K562 (cell line): ENCODE results near the gene FGGY. TPM values are rescaled to one million over a fixed set of nuclear protein-coding genes. Genes with fewer than 3 reads are reported as not detected.

Experiments used
- ATAC-seq: fragments of 200-7000 bp; cut with Tn5 transposase; 3 replicates; pipeline ENCODE4 v1.9.1; 2020; ENCODE audit warnings: moderate library complexity
- BruUV-seq: library from RNA; stranded (reverse); fragments of 400-500 nt; replicated peaks from 2 replicates; lab custom pipeline; 2021; lab: Mats Ljungman, UMichigan
- CTCF ChIA-PET: fragments of 300-600 bp; formaldehyde crosslinking; extraction: SDS; loops from one replicate; lab custom pipeline; 2021; ENCODE audit warnings: low intra/inter-chr PET ratio; lab: Yijun Ruan, JAX
- POLR2A ChIA-PET: fragments of 300-600, 350-650 bp; sonication (Branson Sonifier 250); formaldehyde crosslinking; extraction: SDS; loops from one replicate; lab custom pipeline; 2021; ENCODE audit warnings: antibody characterized with exemption, inconsistent platforms; lab: Yijun Ruan, JAX
- DNase-seq, 4 experiments: peaks; one replicate each; pipeline versions ENCODE4 v3.0.0 to v3.0.0-alpha.2; 2011 to 2018; ENCODE audit warnings: low spot score in 3 of 4, mixed read lengths in 3 of 4; ENCODE audit errors: extremely low read depth in 1 of 4
- FAIRE-seq: peaks from 2 replicates; lab custom pipeline; 2011; peaks lifted over from hg19 to GRCh38; lab: Jason Lieb, UNC
- H2AFZ ChIP-seq: 2 replicates; pipeline ENCODE4 v1.6.0; 2011; ENCODE audit warnings: low read depth, low read length, control low read depth, inconsistent platforms
- H3K27ac ChIP-seq: fragments of 200-600 bp; 3 replicates; pipeline ENCODE4 v1.8.0; 2011; ENCODE audit warnings: low read depth, mild to moderate bottlenecking, control low read depth, inconsistent platforms, low read length, moderate library complexity, mixed read lengths; ENCODE audit errors: extremely low read depth
- H3K27me3 ChIP-seq, 2 experiments: fragments of 300-600 bp in 1 of 2; 2 replicates in 1 of 2; 3 replicates in 1 of 2; pipeline versions ENCODE4 v1.6.0 to v1.8.0; 2011; ENCODE audit warnings: inconsistent platforms in 2 of 2, low read length in 2 of 2, mild to moderate bottlenecking in 1 of 2, mixed read lengths in 1 of 2, moderate library complexity in 1 of 2; ENCODE audit not compliant: control insufficient read depth in 2 of 2, insufficient read depth in 2 of 2
- H3K36me3 ChIP-seq: fragments of 300-600 bp; 3 replicates; pipeline ENCODE4 v1.8.0; 2011; ENCODE audit warnings: mild to moderate bottlenecking, low read length, inconsistent platforms; ENCODE audit not compliant: control insufficient read depth, insufficient read depth
- H3K4me1 ChIP-seq, 2 experiments: fragments of 200-600 bp in 1 of 2; replicated peaks in 1 of 2; 2 replicates in 1 of 2; 3 replicates in 1 of 2; pipeline versions ENCODE4 v1.5.1 to v1.8.0; 2011; ENCODE audit warnings: inconsistent platforms in 2 of 2, low read length in 2 of 2, mild to moderate bottlenecking in 1 of 2, mixed read lengths in 1 of 2, moderate library complexity in 1 of 2; ENCODE audit not compliant: control insufficient read depth in 2 of 2, insufficient read depth in 2 of 2
- H3K4me2 ChIP-seq: 2 replicates; pipeline ENCODE4 v1.6.1; 2011; ENCODE audit warnings: low read length, control low read depth, inconsistent platforms, mixed read lengths; ENCODE audit not compliant: insufficient read depth
- H3K4me3 ChIP-seq: fragments of 200-600 bp; sonication (generic), shearing (Covaris generic); 2 replicates; pipeline ENCODE4 v1.5.1; 2016; ENCODE audit warnings: control low read depth, inconsistent platforms
- H3K79me2 ChIP-seq: fragments of 200-600 bp; 3 replicates; pipeline ENCODE4 v1.8.0; 2011; ENCODE audit warnings: low read length, inconsistent platforms; ENCODE audit not compliant: control insufficient read depth, insufficient read depth
- H3K9ac ChIP-seq, 2 experiments: 2 replicates each; pipeline versions ENCODE4 v1.6.0 to v1.6.1; 2011; ENCODE audit warnings: low read depth in 2 of 2, low read length in 2 of 2, control low read depth in 1 of 2, inconsistent platforms in 1 of 2, mild to moderate bottlenecking in 1 of 2, mixed read lengths in 1 of 2; ENCODE audit not compliant: insufficient read depth in 1 of 2
- H3K9me1 ChIP-seq: one replicate; pipeline ENCODE4 v1.6.0; 2011; ENCODE audit warnings: inconsistent platforms, mild to moderate bottlenecking, low read length, moderate library complexity; ENCODE audit not compliant: control insufficient read depth, insufficient read depth
- H3K9me3 ChIP-seq: replicated peaks from 2 replicates; pipeline ENCODE4 v1.5.1; 2011; ENCODE audit warnings: low read depth, low read length, inconsistent platforms; ENCODE audit not compliant: control insufficient read depth, insufficient read depth
- H4K20me1 ChIP-seq: replicated peaks from 2 replicates; pipeline ENCODE4 v1.6.1; 2011; ENCODE audit warnings: low read length, inconsistent platforms, mixed read lengths; ENCODE audit not compliant: control insufficient read depth, insufficient read depth
- BHLHE40 ChIP-seq: IDR thresholded peaks from 2 replicates; pipeline ENCODE4 v1.6.1; 2011; ENCODE audit warnings: low read length, improper control_type of control experiment
- CBFA2T2 ChIP-seq: fragments of 450-650 bp; conservative IDR thresholded peaks from 2 replicates; pipeline ENCODE4 v1.6.1; 2017; ENCODE audit warnings: mild to moderate bottlenecking
- EP300 ChIP-seq: IDR thresholded peaks from 2 replicates; pipeline ENCODE4 v1.6.1; 2012; ENCODE audit warnings: low read length, improper control_type of control experiment
- GATA2 ChIP-seq: sonication (generic); formaldehyde crosslinking; IDR thresholded peaks from 2 replicates; pipeline ENCODE4 v1.4.0; 2020; ENCODE audit warnings: mild to moderate bottlenecking, missing genetic modification reagents
- HDAC3 ChIP-seq: fragments of 450-650 bp; IDR thresholded peaks from 2 replicates; pipeline ENCODE4 v1.6.1; 2018; ENCODE audit warnings: borderline replicate concordance, mild to moderate bottlenecking, moderate library complexity; ENCODE audit not compliant: partially characterized antibody
- KLF6 ChIP-seq: fragments of 250-450 bp; sonication (Bioruptor Pico); IDR thresholded peaks from 2 replicates; pipeline ENCODE4 v1.4.0; 2020; ENCODE audit warnings: mild to moderate bottlenecking, moderate library complexity, borderline replicate concordance
- NFE2 ChIP-seq: IDR thresholded peaks from 2 replicates; pipeline ENCODE4 v1.6.1; 2014; ENCODE audit warnings: antibody characterized with exemption, low read depth
- NR2C1 ChIP-seq, 2 experiments: fragments of 450-650 bp; IDR thresholded peaks; 2 replicates each; pipeline ENCODE4 v1.6.1; 2017; ENCODE audit warnings: mild to moderate bottlenecking in 2 of 2, antibody characterized with exemption in 1 of 2, inconsistent platforms in 1 of 2, missing compliant biosample characterization in 1 of 2, missing genetic modification characterization in 1 of 2
- POLR2AphosphoS5 ChIP-seq: IDR thresholded peaks from 2 replicates; pipeline ENCODE4 v1.6.1; 2011; ENCODE audit warnings: mild to moderate bottlenecking, low read depth, low read length, moderate library complexity; ENCODE audit not compliant: control insufficient read depth, insufficient read depth
- SMARCA4 ChIP-seq: fragments of 450-650 bp; IDR thresholded peaks from 2 replicates; pipeline ENCODE4 v1.6.1; 2016
- SMARCE1 ChIP-seq: fragments of 450-650 bp; IDR thresholded peaks from 2 replicates; pipeline ENCODE4 v1.7.1; 2016; ENCODE audit warnings: mild to moderate bottlenecking
- ZBTB43 ChIP-seq: sonication (generic); formaldehyde crosslinking; IDR thresholded peaks from 2 replicates; pipeline ENCODE4 v1.8.0; 2023; ENCODE audit warnings: mild to moderate bottlenecking, missing genetic modification reagents
- ZC3H11A ChIP-seq: IDR thresholded peaks from 2 replicates; pipeline ENCODE4 v1.6.1; 2012; ENCODE audit warnings: low read depth, low read length, improper control_type of control experiment
- ZHX1 ChIP-seq: fragments of 150-350 bp; conservative IDR thresholded peaks from 2 replicates; pipeline ENCODE4 v1.6.1; 2014; ENCODE audit warnings: low read length
- ZNF12 ChIP-seq: sonication (generic); formaldehyde crosslinking; IDR thresholded peaks from 2 replicates; pipeline ENCODE4 v1.4.0; 2020; ENCODE audit warnings: mild to moderate bottlenecking, missing genetic modification reagents
- ZNF766 ChIP-seq: fragments of 200-800 bp; sonication (Bioruptor generic); conservative IDR thresholded peaks from 2 replicates; pipeline ENCODE4 v1.6.1; 2016; ENCODE audit warnings: missing genetic modification characterization, missing compliant biosample characterization
- WGBS: fragments of 100-300 bp; shearing (Covaris generic); methylation state at CpG from one replicate; pipeline ENCODE4 v1.1.6; 2016; ENCODE audit warnings: low coverage, mixed read lengths; ENCODE audit not compliant: insufficient coverage; ENCODE audit errors: missing lambda C conversion rate; 5-methylcytosine and 5-hydroxymethylcytosine counted together
- in situ Hi-C: fragments of 300-500 bp; cut with MboI; formaldehyde crosslinking; loops from 4 replicates; pipeline ENCODE4 v1.15.0; 2018; ENCODE audit warnings: inconsistent platforms, mixed read lengths
- intact Hi-C: fragments of 100-400 bp; cut with micrococcal nuclease; formaldehyde crosslinking; loops from 2 replicates; pipeline ENCODE4 v1.14.2; 2022
- polyA plus RNA-seq, 8 experiments: library from polyadenylated mRNA; depleted of rRNA in 4 of 8; stranded (reverse) in 5 of 8; unstranded in 3 of 8; fragments of >200 nt; fragmentation: Nextera tagmentation in 2 of 8; fragmentation: Illumina TruSeq in 1 of 8; extraction: Ambion mirVana in 2 of 8; extraction: Trizol in 1 of 8; gene quantifications; 2 replicates each; pipeline versions ENCODE4 v1.2.1 to v1.2.3, GENCODE V29; 2011 to 2014; ENCODE audit warnings: inconsistent platforms in 1 of 8, missing spikeins in 1 of 8
- total RNA-seq, 7 experiments: library from RNA; depleted of rRNA in 6 of 7; stranded (reverse); fragments of >200 nt in 6 of 7; fragmentation: Illumina TruSeq in 2 of 7; extraction: Trizol in 2 of 7; gene quantifications; 2 replicates each; pipeline versions ENCODE4 v1.2.1 to v1.2.3, GENCODE V29; 2011 to 2021; ENCODE audit warnings: low replicate concordance in 1 of 7
- TF ChIP-seq, protein P1 (sequence below), 2 experiments: fragments of 450-650 bp; IDR thresholded peaks; 2 replicates each; pipeline ENCODE4 v1.6.1; 2016

FGGY gene
- total and polyA plus RNA-seq, 9 of the 15 experiments (the other 6 are each of a cell fraction or from before 2014, with no cell fraction given): 9.7 to 19.2 (median 12.6) TPM

DNA sequence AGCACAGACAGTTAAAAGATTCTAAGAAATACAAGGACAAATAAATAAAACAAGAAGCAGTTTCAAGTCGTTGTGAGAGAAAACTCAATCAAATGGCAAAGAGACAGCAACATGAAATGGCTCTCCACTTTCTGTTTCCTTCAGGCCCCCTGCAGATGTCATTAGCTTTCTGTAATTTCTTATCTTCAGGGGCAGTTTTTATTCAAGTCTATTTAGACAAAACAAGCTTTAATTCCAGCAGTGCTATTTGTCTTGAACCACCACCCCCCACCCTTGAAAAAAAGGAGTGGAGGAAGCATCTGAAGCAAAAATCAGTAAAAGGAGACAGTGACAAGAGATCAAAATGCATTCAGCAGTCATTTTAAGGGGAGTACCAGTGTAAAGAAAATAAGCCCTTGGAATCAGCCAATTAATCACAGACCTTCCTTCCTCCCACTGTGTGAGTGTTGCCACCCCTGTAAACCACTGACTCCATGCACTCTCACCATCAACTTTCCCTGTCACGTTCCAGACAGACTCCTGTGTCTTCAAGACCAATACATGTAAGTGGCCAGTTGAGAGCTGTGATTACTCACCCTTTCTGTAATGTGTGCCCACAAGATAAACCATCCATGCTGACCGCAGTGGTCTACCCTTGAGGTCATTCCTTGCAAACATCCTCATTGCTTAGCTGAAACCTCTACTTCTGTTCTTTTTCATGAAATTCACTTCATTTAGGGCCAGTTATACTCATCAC, 381.8 kb downstream of the FGGY start:
- Histone ChIP-seq H4K20me1 (no peaks in the 10 kb centered on the region), H3K9me3 (no peaks in the 10 kb centered on the region), H3K4me2 (no peak overlapping the region), H3K4me1 (no peaks in the 10 kb centered on the region), H2AFZ (no peak overlapping the region), H3K9me1 (no peaks in the 10 kb centered on the region), H3K9ac (no peak overlapping the region), H3K27ac (no peak overlapping the region), H3K36me3 (no peaks in the 10 kb centered on the region), H3K4me3 (no peak overlapping the region), H3K79me2 (no peaks in the 10 kb centered on the region), H3K27me3 (peaks cover 2 to 4% of the 10 kb centered on the region in 2 experiments; a peak in 2 of 5 replicates)
- WGBS: 0% methylated on average over 3 of the region's 3 CpGs
- in situ Hi-C loops (no loop called here), intact Hi-C loops (no loop called here)
- ATAC-seq (peak; percentile 49; the same call in 1 of the 3 replicates), DNase-seq (peak in 3 of 4 experiments; percentile 10 to 56 (median 16)), FAIRE-seq (peak; percentile 71)
- ChIA-PET CTCF (no interaction called here), POLR2A (interaction anchor here (0.7 kb wide), 1 partner anchor 251 kb away, joined by 3 read pairs; no protein-coding TSS in a partner anchor)
- BruUV-seq: no TSS peak
- peak; percentile 77; the same call in 1 of the 2 replicates for TF ChIP-seq SMARCA4
- TF ChIP-seq CBFA2T2: peak; percentile 72
- TF ChIP-seq ZNF766 (CRISPR knock-in tag): peak; percentile 99
- no peak for TF ChIP-seq KLF6 (CRISPR knock-in tag)
- no peak for TF ChIP-seq ZBTB43 (CRISPR knock-in tag)
- no peak for TF ChIP-seq ZHX1
- peak; percentile 28; the same call in 1 of the 2 replicates for TF ChIP-seq EP300
- TF ChIP-seq ZC3H11A: no peak
- peak; percentile 98 for TF ChIP-seq BHLHE40
- peak; percentile 36 for TF ChIP-seq HDAC3
- TF ChIP-seq GATA2 (CRISPR knock-in tag): 0 out of 2 replicates have a peak, but pooled peaks have one; percentile 41
- TF ChIP-seq SMARCE1: peak; percentile 72; the same call in 1 of the 2 replicates
- no peak for TF ChIP-seq NR2C1 (IDR thresholded peaks at IDR 0.05)
- no peak for TF ChIP-seq NR2C1 (tag; IDR thresholded peaks at IDR 0.05)
- 0 out of 2 replicates have a peak, but pooled peaks have one; percentile 22 for TF ChIP-seq POLR2AphosphoS5
- TF ChIP-seq NFE2: peak; percentile 26; the same call in 1 of the 2 replicates
- TF ChIP-seq, protein P1, sequence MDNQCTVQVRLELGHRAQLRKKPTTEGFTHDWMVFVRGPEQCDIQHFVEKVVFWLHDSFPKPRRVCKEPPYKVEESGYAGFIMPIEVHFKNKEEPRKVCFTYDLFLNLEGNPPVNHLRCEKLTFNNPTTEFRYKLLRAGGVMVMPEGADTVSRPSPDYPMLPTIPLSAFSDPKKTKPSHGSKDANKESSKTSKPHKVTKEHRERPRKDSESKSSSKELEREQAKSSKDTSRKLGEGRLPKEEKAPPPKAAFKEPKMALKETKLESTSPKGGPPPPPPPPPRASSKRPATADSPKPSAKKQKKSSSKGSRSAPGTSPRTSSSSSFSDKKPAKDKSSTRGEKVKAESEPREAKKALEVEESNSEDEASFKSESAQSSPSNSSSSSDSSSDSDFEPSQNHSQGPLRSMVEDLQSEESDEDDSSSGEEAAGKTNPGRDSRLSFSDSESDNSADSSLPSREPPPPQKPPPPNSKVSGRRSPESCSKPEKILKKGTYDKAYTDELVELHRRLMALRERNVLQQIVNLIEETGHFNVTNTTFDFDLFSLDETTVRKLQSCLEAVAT (IDR thresholded peaks at IDR 0.05): peak in 1 of 2 experiments; percentile 80; a peak in 1 of 4 replicates
- TF ChIP-seq ZNF12: no peak
